HepG2 (cell line): ENCODE data around the gene SPATS2.

Experiments used
- CTCF ChIP-seq: sonication (generic); formaldehyde crosslinking; IDR thresholded peaks from 2 replicates; pipeline ENCODE4 v1.5.0; 2020; ENCODE audit warnings: mild to moderate bottlenecking, missing genetic modification reagents, moderate library complexity
- HOXA3 ChIP-seq: sonication (generic); formaldehyde crosslinking; IDR thresholded peaks from 2 replicates; pipeline ENCODE4 v1.5.0; 2020; ENCODE audit warnings: missing genetic modification reagents
- PBX2 ChIP-seq: IDR thresholded peaks from 2 replicates; pipeline ENCODE4 v1.6.1; 2016; ENCODE audit warnings: control low read depth

GRCh38 chr12:49548481-49548821 lies 181.2 kb downstream of the SPATS2 start:
- TF ChIP-seq CTCF (CRISPR knock-in tag) (no peak), HOXA3 (CRISPR knock-in tag) (no peak), PBX2 (CRISPR knock-in tag) (no peak)
